Measurements from ENCODE around the gene COL4A2.

DNA sequence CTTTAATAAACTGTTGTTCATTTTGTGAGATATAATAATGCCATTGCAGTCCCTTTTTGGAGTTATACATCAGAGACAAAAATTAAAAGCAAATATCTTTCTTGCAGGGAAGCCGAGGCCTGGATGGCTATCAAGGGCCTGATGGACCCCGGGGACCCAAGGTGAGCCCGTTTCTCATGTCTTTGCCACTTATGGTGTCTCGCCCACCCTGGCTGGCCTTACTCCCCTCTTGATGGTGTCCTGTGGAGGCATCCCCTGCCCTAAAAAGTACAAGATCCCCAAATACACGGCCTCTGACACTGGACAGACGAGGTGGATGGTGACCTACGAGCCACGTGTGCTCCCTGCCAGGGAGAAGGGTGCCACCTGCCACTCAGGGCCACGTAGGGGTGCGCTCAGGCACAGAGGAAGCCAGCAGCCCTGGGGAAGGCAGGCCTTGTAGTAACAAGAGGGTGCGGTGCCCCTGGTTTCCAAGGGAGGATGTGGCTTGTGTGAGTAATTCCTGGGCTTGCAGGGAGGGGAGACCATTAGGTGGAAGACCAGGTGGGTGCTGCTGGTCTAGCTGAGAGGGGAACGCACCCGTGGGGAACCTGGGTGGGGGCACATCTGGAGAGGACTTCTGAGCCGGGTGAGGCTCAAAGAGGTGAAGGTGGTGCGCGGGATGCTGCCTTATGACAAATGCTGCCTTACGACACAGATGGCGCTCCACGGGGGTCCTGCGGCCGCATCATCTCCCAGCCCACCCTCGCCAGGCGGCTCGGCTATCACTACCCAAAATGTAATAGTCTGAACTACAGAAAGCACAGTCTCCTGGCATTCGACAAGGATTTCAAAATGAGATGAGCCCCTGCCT, 138.9 kb downstream of the COL4A2 start:
- TF ChIP-seq, protein P1, sequence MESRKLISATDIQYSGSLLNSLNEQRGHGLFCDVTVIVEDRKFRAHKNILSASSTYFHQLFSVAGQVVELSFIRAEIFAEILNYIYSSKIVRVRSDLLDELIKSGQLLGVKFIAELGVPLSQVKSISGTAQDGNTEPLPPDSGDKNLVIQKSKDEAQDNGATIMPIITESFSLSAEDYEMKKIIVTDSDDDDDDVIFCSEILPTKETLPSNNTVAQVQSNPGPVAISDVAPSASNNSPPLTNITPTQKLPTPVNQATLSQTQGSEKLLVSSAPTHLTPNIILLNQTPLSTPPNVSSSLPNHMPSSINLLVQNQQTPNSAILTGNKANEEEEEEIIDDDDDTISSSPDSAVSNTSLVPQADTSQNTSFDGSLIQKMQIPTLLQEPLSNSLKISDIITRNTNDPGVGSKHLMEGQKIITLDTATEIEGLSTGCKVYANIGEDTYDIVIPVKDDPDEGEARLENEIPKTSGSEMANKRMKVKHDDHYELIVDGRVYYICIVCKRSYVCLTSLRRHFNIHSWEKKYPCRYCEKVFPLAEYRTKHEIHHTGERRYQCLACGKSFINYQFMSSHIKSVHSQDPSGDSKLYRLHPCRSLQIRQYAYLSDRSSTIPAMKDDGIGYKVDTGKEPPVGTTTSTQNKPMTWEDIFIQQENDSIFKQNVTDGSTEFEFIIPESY (IDR thresholded peaks at IDR 0.05; ENCODE audit: extremely low read depth, insufficient replicate concordance, low read length) = no peak
- TF ChIP-seq, protein P2, sequence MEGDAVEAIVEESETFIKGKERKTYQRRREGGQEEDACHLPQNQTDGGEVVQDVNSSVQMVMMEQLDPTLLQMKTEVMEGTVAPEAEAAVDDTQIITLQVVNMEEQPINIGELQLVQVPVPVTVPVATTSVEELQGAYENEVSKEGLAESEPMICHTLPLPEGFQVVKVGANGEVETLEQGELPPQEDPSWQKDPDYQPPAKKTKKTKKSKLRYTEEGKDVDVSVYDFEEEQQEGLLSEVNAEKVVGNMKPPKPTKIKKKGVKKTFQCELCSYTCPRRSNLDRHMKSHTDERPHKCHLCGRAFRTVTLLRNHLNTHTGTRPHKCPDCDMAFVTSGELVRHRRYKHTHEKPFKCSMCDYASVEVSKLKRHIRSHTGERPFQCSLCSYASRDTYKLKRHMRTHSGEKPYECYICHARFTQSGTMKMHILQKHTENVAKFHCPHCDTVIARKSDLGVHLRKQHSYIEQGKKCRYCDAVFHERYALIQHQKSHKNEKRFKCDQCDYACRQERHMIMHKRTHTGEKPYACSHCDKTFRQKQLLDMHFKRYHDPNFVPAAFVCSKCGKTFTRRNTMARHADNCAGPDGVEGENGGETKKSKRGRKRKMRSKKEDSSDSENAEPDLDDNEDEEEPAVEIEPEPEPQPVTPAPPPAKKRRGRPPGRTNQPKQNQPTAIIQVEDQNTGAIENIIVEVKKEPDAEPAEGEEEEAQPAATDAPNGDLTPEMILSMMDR (IDR thresholded peaks at IDR 0.05 in 2 of 3, conservative IDR thresholded peaks at IDR 0.05 in 1 of 3; ENCODE audit: borderline replicate concordance in 1 of 3, insufficient read depth in 1 of 3, low read depth in 2 of 3, low read length in 2 of 3) = no peak
- TF ChIP-seq RAD21 (IDR thresholded peaks at IDR 0.05; ENCODE audit: low read depth) (no peak), POLR2A (IDR thresholded peaks at IDR 0.05; ENCODE audit: borderline replicate concordance, extremely low read depth, insufficient read depth, insufficient read length) (no peak), CBX3 (IDR thresholded peaks at IDR 0.05; ENCODE audit: low read depth) (no peak), FOSL1 (IDR thresholded peaks at IDR 0.05; ENCODE audit: low read depth) (no peak), EZH2phosphoT487 (IDR thresholded peaks at IDR 0.05; ENCODE audit: borderline replicate concordance) (no peak), EGR1 (IDR thresholded peaks at IDR 0.05; ENCODE audit: low read depth) (no peak), EZH2 (IDR thresholded peaks at IDR 0.05) (no peak), CEBPB (IDR thresholded peaks at IDR 0.05; ENCODE audit: low read depth) (no peak), POLR2AphosphoS5 (IDR thresholded peaks at IDR 0.05; ENCODE audit: low read depth, low read length) (no peak), YY1 (IDR thresholded peaks at IDR 0.05; ENCODE audit: extremely low read depth, insufficient replicate concordance, low read depth, low read length) (no peak)
- TF ChIP-seq, protein P3, sequence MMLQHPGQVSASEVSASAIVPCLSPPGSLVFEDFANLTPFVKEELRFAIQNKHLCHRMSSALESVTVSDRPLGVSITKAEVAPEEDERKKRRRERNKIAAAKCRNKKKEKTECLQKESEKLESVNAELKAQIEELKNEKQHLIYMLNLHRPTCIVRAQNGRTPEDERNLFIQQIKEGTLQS (IDR thresholded peaks at IDR 0.05) = no peak
- TF ChIP-seq, protein P4, sequence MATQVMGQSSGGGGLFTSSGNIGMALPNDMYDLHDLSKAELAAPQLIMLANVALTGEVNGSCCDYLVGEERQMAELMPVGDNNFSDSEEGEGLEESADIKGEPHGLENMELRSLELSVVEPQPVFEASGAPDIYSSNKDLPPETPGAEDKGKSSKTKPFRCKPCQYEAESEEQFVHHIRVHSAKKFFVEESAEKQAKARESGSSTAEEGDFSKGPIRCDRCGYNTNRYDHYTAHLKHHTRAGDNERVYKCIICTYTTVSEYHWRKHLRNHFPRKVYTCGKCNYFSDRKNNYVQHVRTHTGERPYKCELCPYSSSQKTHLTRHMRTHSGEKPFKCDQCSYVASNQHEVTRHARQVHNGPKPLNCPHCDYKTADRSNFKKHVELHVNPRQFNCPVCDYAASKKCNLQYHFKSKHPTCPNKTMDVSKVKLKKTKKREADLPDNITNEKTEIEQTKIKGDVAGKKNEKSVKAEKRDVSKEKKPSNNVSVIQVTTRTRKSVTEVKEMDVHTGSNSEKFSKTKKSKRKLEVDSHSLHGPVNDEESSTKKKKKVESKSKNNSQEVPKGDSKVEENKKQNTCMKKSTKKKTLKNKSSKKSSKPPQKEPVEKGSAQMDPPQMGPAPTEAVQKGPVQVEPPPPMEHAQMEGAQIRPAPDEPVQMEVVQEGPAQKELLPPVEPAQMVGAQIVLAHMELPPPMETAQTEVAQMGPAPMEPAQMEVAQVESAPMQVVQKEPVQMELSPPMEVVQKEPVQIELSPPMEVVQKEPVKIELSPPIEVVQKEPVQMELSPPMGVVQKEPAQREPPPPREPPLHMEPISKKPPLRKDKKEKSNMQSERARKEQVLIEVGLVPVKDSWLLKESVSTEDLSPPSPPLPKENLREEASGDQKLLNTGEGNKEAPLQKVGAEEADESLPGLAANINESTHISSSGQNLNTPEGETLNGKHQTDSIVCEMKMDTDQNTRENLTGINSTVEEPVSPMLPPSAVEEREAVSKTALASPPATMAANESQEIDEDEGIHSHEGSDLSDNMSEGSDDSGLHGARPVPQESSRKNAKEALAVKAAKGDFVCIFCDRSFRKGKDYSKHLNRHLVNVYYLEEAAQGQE (IDR thresholded peaks at IDR 0.05; ENCODE audit: low read depth) = no peak
